ENCODE measurements around the gene IYD. TPM values are rescaled to one million over a fixed set of nuclear protein-coding genes. Genes with fewer than 3 reads are reported as not detected.
A peak's percentile ranks its signal among the peaks of the same experiment; 100 is the strongest.
"Not testable (repeated sequence)": the region's sequence is repeated elsewhere in the genome, so short reads cannot be mapped to it uniquely, and the experiment has no call there.

The IYD gene
- polyA plus RNA-seq, 1 donor: 0.08 TPM

DNA sequence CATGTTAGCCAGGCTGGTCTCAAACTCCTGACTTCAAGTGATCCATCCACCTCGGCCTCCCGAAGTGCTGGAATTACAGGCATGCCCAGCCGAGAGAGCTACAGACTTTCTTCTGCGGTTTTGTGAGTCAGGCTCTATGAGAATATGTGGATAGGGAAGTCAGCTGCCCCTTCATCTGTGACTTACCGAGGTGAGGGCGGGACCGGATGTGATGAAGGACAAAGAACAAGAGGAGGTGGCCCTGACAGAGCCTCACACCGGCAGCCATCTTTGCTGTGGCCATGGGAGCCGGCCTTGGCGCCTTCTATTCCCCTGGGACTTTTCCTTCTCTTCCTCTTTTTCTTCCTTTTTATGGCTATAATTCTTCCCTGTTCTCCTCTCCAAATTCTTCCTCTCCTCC, 67.0 kb downstream of the IYD start:
- DNase-seq: no peak

DNA sequence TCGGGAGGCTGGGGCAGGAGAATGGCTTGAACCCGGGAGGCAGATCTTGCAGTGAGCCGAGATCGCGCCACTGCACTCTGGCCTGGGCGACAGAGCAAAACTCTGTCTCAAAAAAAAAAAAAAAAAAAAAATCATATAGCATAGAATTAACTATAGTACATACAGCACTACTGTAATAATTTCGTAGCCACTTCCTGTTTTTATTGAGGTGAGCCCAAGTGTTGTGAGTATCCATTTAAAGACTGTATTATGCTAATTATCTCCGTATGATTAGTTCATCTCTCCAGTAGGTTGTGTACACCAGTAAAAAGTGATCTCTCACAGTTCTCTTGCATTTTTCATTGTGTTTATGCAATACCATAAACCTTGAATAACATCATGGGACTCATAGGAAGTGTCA, 70.6 kb downstream of the IYD start:
- DNase-seq: no peak

DNA sequence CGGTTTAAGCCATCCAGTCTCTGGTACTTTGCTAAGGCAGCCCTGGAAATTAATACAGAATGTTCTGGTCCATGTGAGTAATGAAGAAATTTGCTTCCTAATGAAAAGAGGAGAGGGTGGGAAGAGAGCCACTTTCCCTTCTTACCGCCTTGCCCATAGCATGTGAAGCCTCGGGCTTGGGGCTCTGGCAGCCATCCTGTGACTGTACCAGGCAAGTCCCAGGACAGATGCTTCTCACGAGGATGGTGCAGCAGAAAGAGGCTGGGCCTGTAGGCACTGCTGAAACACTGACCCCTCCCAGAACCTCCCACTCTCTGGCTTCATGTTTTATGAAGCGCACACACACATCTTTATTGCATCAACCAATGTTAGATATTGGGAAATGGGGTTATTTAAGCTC, 74.8 kb downstream of the IYD start:
- no peak for DNase-seq

DNA sequence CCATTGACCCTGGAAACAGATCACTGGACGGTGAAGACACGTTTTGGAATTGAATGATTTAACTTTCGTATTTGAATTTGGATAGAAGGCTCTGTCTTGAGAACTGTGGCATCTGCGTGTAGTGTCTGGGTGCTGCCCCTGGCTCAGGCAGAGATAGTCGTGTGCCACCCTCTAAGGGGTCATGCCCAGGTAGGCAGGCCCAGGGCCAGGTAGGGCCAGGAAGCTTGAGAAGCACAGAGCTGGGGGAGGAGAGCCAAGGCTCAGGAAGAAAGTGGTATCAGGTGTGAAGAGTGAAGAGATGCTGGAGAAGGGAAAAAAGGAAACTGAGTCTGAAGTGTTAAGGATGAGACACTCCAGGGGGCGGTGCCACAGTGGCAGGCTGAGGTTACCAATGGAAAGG, 75.5 kb downstream of the IYD start:
- no peak for DNase-seq

DNA sequence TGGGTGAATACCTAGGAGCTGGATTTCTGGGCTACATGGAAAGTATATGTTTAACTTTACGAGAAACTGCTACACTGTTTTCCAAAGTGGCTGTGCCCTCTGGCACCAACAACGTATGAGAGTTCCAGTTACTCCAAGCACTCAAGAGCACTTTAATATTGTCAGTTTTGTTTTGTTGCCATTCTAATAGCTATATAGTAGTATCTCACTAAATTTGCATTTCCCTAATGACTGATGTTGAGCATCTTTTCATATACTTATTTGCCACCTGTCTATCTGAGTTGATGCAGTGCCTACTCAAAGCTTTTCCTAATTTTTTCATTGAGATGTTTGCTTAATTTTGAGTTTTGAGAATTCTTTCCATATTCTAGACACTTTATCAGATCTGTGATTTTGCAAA, 76.7 kb downstream of the IYD start:
- DNase-seq: no peak

DNA sequence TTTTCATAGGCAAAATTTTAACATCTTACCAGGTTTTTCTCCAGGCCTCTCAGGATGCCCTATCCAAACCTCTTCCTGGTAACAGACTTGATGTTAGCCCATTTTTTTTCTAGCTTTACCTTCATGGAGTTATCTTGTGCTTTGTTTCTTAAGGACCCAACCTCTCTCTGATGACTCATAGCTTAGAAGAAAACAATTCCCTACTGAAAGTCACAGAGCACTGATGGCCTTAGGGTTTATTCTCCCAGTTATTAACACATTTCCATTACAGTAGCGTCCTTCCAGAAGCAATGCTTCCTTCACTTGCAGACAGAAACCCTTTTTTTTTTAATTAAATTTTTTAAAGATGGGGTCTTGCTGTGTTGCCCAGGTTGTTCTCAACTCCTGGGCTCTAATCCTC, 79.4 kb downstream of the IYD start:
- DNase-seq: no peak

DNA sequence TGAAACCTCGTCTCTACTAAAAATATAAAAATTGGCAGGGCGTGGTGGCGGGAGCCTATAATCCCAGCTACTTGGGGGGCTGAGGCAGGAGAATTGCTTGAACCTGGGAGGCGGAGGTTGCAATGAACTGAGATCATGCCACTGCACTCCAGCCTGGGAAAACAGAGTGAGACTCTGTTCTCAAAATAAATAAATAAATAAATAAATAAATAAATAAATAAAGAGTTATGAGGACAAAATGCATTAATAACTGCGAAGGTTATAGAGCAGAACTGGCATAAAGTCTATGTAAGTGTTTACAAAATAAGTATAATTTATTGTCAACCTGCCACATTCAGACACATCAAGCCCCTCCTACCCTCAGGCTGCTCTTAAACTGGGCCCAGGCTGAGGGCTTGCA, 80.2 kb downstream of the IYD start:
- not testable (repeated sequence) for DNase-seq

DNA sequence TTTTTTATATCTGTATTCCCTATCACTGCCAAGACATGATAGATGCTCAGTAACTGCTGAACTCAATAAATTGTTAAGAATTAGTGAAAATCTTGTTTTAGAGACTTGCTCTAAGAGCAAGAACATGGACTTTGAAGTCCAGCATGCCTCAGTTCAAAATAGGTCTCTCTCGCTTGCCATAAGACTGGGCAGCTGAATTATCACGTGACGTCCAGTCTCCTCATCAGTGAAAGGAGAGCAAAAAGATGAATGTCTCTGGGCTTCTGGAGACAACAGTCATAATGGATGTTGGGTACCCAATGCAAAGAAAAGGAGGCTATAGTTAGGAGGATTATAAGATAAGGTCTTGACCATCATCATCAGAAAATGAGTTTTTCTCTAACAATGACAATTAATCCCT, 82.1 kb downstream of the IYD start:
- DNase-seq: no peak

DNA sequence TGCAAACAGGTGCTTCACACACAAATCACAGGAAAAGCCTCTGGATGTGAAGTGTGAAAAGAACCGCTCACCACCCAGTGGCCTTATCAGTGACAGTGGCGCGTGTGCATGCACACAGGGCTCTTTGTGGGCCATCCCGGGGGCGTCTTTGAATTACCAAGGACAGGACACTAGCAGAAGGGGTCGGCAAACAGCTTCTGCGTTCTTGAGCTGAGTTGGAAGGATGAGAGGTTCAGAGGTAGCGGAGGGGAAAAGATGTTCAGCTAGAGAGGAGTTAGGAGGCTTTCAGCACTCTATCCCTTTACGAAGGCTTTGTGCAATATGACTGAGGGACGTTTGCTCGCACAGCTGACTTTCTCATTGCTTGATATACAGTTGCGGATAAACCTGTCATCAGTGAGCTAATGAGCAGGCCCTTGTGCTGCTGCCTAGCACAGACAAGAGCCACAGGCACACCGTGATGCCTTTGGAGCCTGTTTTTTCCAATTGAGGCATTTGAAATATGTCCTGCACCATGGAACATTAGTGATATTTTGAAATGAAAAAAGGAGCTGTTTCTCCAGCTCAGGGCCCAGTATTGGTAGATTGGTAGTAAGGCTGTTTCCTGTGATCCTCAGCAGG, 83.1 kb downstream of the IYD start:
- no peak for DNase-seq

DNA sequence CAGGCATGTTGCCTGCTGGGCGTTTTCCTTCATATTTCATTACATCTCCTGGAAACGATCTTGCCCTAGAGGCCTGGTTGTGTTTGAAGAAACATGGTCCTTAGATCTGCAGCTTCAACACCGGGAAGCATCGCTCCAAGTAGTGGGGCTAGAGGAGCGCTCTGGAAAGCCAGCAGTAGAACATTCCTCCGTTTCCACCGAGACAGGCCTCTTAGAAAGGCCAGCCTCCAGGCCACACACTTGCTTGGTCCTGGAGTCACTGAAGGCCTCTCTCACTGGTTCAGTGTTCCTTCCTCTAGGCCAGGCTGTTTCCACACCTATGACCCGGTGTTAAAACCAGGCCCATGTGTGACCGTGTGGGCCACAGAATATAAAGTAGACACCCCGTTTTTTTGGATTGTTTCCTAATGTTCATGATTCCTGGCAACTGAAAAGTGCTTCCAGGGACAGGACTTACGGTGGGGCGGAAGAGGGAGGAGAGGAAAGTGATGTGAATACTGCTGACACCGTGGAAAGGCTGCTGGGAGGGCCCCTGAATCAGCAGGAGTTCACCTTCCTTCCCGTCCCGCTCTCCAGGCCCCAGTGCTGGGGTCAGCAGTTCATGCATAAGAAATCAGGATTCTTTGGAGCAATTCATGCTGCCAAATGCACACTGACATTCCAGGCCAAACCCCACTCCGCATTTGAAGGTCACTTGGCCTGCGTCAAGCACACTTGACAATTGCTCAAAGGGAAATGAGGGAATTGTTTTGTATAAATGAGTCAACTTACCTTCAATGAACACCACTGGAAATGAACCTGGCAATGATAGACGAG, 83.8 kb downstream of the IYD start:
- DNase-seq: peak; percentile 43

DNA sequence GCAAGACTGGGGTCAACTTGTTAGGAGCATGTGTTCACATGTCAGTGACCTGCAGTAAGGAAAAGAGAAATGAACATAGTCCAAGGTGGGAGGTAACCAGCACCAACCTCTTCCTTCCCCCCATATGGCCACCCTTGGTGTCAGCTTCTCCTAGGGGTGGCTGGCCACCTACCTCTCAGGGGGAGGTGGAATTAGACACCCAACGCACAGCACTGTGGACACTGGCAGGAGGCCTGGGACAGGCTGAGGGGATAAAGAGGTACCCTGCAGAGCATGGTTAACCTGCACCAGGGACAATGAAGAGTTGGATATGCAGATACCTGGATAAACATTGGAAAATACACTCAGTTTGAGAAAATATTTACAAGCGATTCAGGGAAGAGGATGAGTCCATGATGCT, 84.5 kb downstream of the IYD start:
- no peak for DNase-seq

Other genes with a start within 250 kb of the IYD start
- gene PPP1R14C, start 226.0 kb upstream of the IYD start, polyA plus RNA-seq (ENCODE audit: insufficient read length): 37.9 TPM
- 15.6 TPM for gene PLEKHG1, start 230.9 kb downstream of the IYD start, polyA plus RNA-seq (ENCODE audit: insufficient read length)